Endothelial cell of umbilical vein (primary cell): ENCODE data around the gene KCNMB2. TPM values are rescaled to one million over a fixed set of nuclear protein-coding genes. Genes with fewer than 3 reads are reported as not detected.

Experiments
- BruUV-seq: library from RNA; stranded (reverse); fragments of 400-500 nt; replicated peaks from 2 replicates; lab custom pipeline; 2021; lab: Mats Ljungman, UMichigan
- CTCF ChIA-PET: fragments of 300-600, 350-600 bp; sonication (Branson Sonifier 250); formaldehyde crosslinking; loops from one replicate; lab custom pipeline; 2021; ENCODE audit warnings: antibody characterized with exemption, inconsistent platforms; lab: Charles Lee
- POLR2A ChIA-PET: fragments of 300-600, 350-600 bp; sonication (Branson Sonifier 250); formaldehyde crosslinking; loops from one replicate; lab custom pipeline; 2021; ENCODE audit warnings: antibody characterized with exemption, inconsistent platforms; lab: Charles Lee
- DNase-seq: peaks from one replicate; pipeline ENCODE4 v3.0.0-alpha.2; 2011; ENCODE audit warnings: low read depth, low spot score
- FAIRE-seq: peaks from 2 replicates; lab custom pipeline; 2011; peaks lifted over from hg19 to GRCh38; lab: Jason Lieb, UNC
- H2AFZ ChIP-seq: 2 replicates; pipeline ENCODE4 v1.6.0; 2012; ENCODE audit warnings: low read depth, low read length, control low read depth, inconsistent platforms
- H3K27ac ChIP-seq: 2 replicates; pipeline ENCODE4 v1.5.1; 2011; ENCODE audit warnings: low read depth, mild to moderate bottlenecking, control low read depth, low read length, moderate library complexity; ENCODE audit not compliant: insufficient read depth
- H3K27me3 ChIP-seq, 2 experiments: 2 replicates each; pipeline versions ENCODE4 v1.6.0 to v1.6.1; 2011; ENCODE audit warnings: low read length in 2 of 2, mixed read lengths in 1 of 2; ENCODE audit not compliant: control insufficient read depth in 2 of 2, insufficient read depth in 2 of 2
- H3K36me3 ChIP-seq, 2 experiments: 2 replicates in 1 of 2; 3 replicates in 1 of 2; pipeline ENCODE4 v1.5.1; 2011; ENCODE audit warnings: low read length in 2 of 2, mild to moderate bottlenecking in 1 of 2, moderate library complexity in 1 of 2; ENCODE audit not compliant: control insufficient read depth in 2 of 2, insufficient read depth in 2 of 2; ENCODE audit errors: extremely low read depth in 1 of 2
- H3K4me1 ChIP-seq: 3 replicates; pipeline ENCODE4 v1.5.1; 2011; ENCODE audit warnings: mild to moderate bottlenecking, low read length; ENCODE audit not compliant: control insufficient read depth, insufficient read depth; ENCODE audit errors: extremely low read depth
- H3K4me2 ChIP-seq: 2 replicates; pipeline ENCODE4 v1.6.1; 2011; ENCODE audit warnings: low read length, control low read depth, mixed read lengths; ENCODE audit not compliant: insufficient read depth
- H3K4me3 ChIP-seq, 3 experiments: fragments of 200-600 bp in 1 of 3; sonication (generic), shearing (Covaris generic) in 1 of 3; replicated peaks in 1 of 3; 2 replicates each; pipeline ENCODE4 v1.5.1; 2011 to 2016; ENCODE audit warnings: control low read depth in 3 of 3, low read length in 3 of 3, mild to moderate bottlenecking in 2 of 3, inconsistent platforms in 1 of 3, low read depth in 1 of 3, moderate library complexity in 1 of 3; ENCODE audit not compliant: insufficient read depth in 1 of 3
- H3K79me2 ChIP-seq: 2 replicates; pipeline ENCODE4 v1.6.0; 2012; ENCODE audit warnings: low read length, inconsistent platforms; ENCODE audit not compliant: control insufficient read depth, insufficient read depth
- H3K9ac ChIP-seq: replicated peaks from 2 replicates; pipeline ENCODE3; 2011; ENCODE audit warnings: low read length, control low read depth; ENCODE audit not compliant: insufficient read depth; ENCODE audit errors: extremely low read depth
- H3K9me1 ChIP-seq: replicated peaks from 3 replicates; pipeline ENCODE4 v1.6.0; 2011; ENCODE audit warnings: mild to moderate bottlenecking, low read length; ENCODE audit not compliant: control insufficient read depth, insufficient read depth; ENCODE audit errors: extremely low read depth
- H3K9me3 ChIP-seq: replicated peaks from 2 replicates; pipeline ENCODE4 v1.5.1; 2012; ENCODE audit warnings: low read length, inconsistent platforms; ENCODE audit not compliant: control insufficient read depth, insufficient read depth
- H4K20me1 ChIP-seq: replicated peaks from 2 replicates; pipeline ENCODE3; 2011; ENCODE audit warnings: mild to moderate bottlenecking, low read length; ENCODE audit not compliant: control insufficient read depth, insufficient read depth; ENCODE audit errors: extremely low read depth
- EZH2 ChIP-seq: IDR thresholded peaks from 2 replicates; pipeline ENCODE4 v1.6.1; 2012; ENCODE audit warnings: borderline replicate concordance, low read depth, mild to moderate bottlenecking, moderate library complexity, low read length, inconsistent platforms; ENCODE audit not compliant: severe bottlenecking
- FOS ChIP-seq: IDR thresholded peaks from 2 replicates; pipeline ENCODE4 v1.6.1; 2011; ENCODE audit warnings: mild to moderate bottlenecking, low read length, moderate library complexity, borderline replicate concordance; ENCODE audit not compliant: insufficient read depth
- GATA2 ChIP-seq: IDR thresholded peaks from 2 replicates; pipeline ENCODE4 v1.7.0; 2011; ENCODE audit warnings: low read depth, mild to moderate bottlenecking, moderate library complexity, mixed read lengths, low read length; ENCODE audit not compliant: insufficient read length, insufficient read depth
- JUN ChIP-seq: IDR thresholded peaks from 2 replicates; pipeline ENCODE4 v1.6.1; 2011; ENCODE audit warnings: borderline replicate concordance, low read depth; ENCODE audit not compliant: insufficient read length, insufficient read depth
- MYC ChIP-seq: IDR thresholded peaks from one replicate; pipeline ENCODE4 v1.6.1; 2011; ENCODE audit warnings: mild to moderate bottlenecking, low read depth, low read length
- POLR2A ChIP-seq: IDR thresholded peaks from 2 replicates; pipeline ENCODE4 v1.6.1; 2012; ENCODE audit warnings: low read depth, mild to moderate bottlenecking, control low read depth, low read length
- POLR2AphosphoS5 ChIP-seq: IDR thresholded peaks from 2 replicates; pipeline ENCODE4 v1.6.1; 2012; ENCODE audit warnings: low read depth, mild to moderate bottlenecking, control low read depth, low read length, moderate library complexity; ENCODE audit not compliant: insufficient read depth
- dilution Hi-C: fragments of 300-500 bp; cut with MboI; formaldehyde crosslinking; loops from one replicate; pipeline ENCODE4 v1.15.0; 2019; ENCODE audit warnings: low sequenced_read_pairs; ENCODE audit not compliant: extremely low pct_ligation_motif_present
- intact Hi-C: fragments of 100-400 bp; cut with micrococcal nuclease; formaldehyde crosslinking; loops from one replicate; pipeline ENCODE4 v1.10.0; 2022
- polyA plus RNA-seq, 4 experiments: library from polyadenylated mRNA; depleted of rRNA in 3 of 4; stranded (reverse) in 3 of 4; unstranded in 1 of 4; fragments of >200 nt; gene quantifications; 2 replicates each; pipeline versions ENCODE4 v1.2.1 to v1.2.3, GENCODE V29; 2011 to 2012; ENCODE audit warnings: missing spikeins in 1 of 4
- total RNA-seq: library from RNA; stranded (reverse); gene quantifications from 2 replicates; pipeline ENCODE4 v1.2.3, GENCODE V29; 2021
- TF ChIP-seq, protein P1 (sequence below): IDR thresholded peaks from 2 replicates; pipeline ENCODE4 v1.6.1; 2011; ENCODE audit not compliant: insufficient read depth, insufficient read length
- TF ChIP-seq, protein P2 (sequence below), 2 donors: IDR thresholded peaks; 1 replicate in 1 of 2; 2 replicates in 1 of 2; pipeline ENCODE4 v1.5.1; 2011; ENCODE audit warnings: low read length in 2 of 2, mild to moderate bottlenecking in 2 of 2, moderate library complexity in 2 of 2, control low read depth in 1 of 2, inconsistent platforms in 1 of 2, low read depth in 1 of 2; ENCODE audit not compliant: insufficient read depth in 1 of 2; ENCODE audit errors: extremely low read depth in 1 of 2

The KCNMB2 gene
- total and polyA plus RNA-seq, 2 donors (not counting 3 experiments of a cell fraction or from before 2014, with no cell fraction given) = not detected

GRCh38 chr3:178629430-178630178, 93.4 kb downstream of the KCNMB2 start:
- POLR2A ChIA-PET = no interaction called here
- no peak for FAIRE-seq

More at GRCh38 chr3:178629430-178630178, 93.4 kb downstream of the KCNMB2 start:
- no peak overlapping the region for H2AFZ ChIP-seq
- BruUV-seq = no TSS peak
- H3K4me1 ChIP-seq = no peaks in the 10 kb centered on the region
- no peaks in the 10 kb centered on the region for H3K79me2 ChIP-seq
- no peaks in the 10 kb centered on the region for H3K27me3 ChIP-seq
- dilution Hi-C loops = no loop called here
- H3K36me3 ChIP-seq = no peaks in the 10 kb centered on the region
- no peaks in the 10 kb centered on the region for H4K20me1 ChIP-seq
- no peak overlapping the region for H3K27ac ChIP-seq
- H3K9ac ChIP-seq = no peak overlapping the region
- H3K4me3 ChIP-seq = no peak overlapping the region
- intact Hi-C loops = no loop called here
- H3K4me2 ChIP-seq = no peak overlapping the region
- H3K9me3 ChIP-seq = no peaks in the 10 kb centered on the region
- DNase-seq = no peak
- CTCF ChIA-PET = no interaction called here
- no peaks in the 10 kb centered on the region for H3K9me1 ChIP-seq
- TF ChIP-seq JUN (no peak), FOS (no peak), POLR2AphosphoS5 (no peak), POLR2A (no peak), MYC (no peak), GATA2 (no peak), EZH2 (no peak)
- TF ChIP-seq, protein P1, sequence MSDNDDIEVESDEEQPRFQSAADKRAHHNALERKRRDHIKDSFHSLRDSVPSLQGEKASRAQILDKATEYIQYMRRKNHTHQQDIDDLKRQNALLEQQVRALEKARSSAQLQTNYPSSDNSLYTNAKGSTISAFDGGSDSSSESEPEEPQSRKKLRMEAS = no peak
- TF ChIP-seq, protein P2, sequence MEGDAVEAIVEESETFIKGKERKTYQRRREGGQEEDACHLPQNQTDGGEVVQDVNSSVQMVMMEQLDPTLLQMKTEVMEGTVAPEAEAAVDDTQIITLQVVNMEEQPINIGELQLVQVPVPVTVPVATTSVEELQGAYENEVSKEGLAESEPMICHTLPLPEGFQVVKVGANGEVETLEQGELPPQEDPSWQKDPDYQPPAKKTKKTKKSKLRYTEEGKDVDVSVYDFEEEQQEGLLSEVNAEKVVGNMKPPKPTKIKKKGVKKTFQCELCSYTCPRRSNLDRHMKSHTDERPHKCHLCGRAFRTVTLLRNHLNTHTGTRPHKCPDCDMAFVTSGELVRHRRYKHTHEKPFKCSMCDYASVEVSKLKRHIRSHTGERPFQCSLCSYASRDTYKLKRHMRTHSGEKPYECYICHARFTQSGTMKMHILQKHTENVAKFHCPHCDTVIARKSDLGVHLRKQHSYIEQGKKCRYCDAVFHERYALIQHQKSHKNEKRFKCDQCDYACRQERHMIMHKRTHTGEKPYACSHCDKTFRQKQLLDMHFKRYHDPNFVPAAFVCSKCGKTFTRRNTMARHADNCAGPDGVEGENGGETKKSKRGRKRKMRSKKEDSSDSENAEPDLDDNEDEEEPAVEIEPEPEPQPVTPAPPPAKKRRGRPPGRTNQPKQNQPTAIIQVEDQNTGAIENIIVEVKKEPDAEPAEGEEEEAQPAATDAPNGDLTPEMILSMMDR (IDR thresholded peaks at IDR 0.05; ENCODE audit: extremely low read depth in 1 of 2, insufficient read depth in 1 of 2, low read depth in 1 of 2, low read length in 2 of 2) = no peak
